GM23338 (cell line): ENCODE measurements around the gene CBARP. TPM values are rescaled to one million over a fixed set of nuclear protein-coding genes. Genes with fewer than 3 reads are reported as not detected.

Experiments
- ATAC-seq: fragments of 200-7000 bp; cut with Tn5 transposase; 3 replicates; pipeline ENCODE4 v1.9.1; 2020
- DNase-seq: peaks from one replicate; pipeline ENCODE4 v3.0.0-alpha.2; 2015; ENCODE audit warnings: low spot score
- H2AFZ ChIP-seq: fragments of 200-600 bp; sonication (generic); 2 replicates; pipeline ENCODE4 v1.8.0; 2016; ENCODE audit warnings: antibody characterized with exemption, mild to moderate bottlenecking, moderate library complexity
- H3F3A ChIP-seq: fragments of 200-600 bp; sonication (generic); replicated peaks from 2 replicates; pipeline ENCODE4 v1.8.0; 2017; ENCODE audit warnings: antibody characterized with exemption, mixed run types, low read depth
- H3K27ac ChIP-seq: fragments of 200-600 bp; sonication (generic); 2 replicates; pipeline ENCODE4 v1.6.1; 2016; ENCODE audit warnings: low read depth
- H3K27me3 ChIP-seq: fragments of 200-600 bp; sonication (generic); 2 replicates; pipeline ENCODE4 v1.8.0; 2016; ENCODE audit warnings: mild to moderate bottlenecking, mixed run types, moderate library complexity; ENCODE audit not compliant: insufficient read depth
- H3K36me3 ChIP-seq: fragments of 200-600 bp; sonication (generic); 2 replicates; pipeline ENCODE4 v1.8.0; 2016; ENCODE audit warnings: mild to moderate bottlenecking; ENCODE audit not compliant: insufficient read depth
- H3K4me1 ChIP-seq: fragments of 200-600 bp; sonication (generic); 2 replicates; pipeline ENCODE4 v1.8.0; 2016; ENCODE audit warnings: mild to moderate bottlenecking, moderate library complexity; ENCODE audit not compliant: insufficient read depth
- H3K4me2 ChIP-seq: fragments of 200-600 bp; sonication (generic); 2 replicates; pipeline ENCODE4 v1.7.1; 2017; ENCODE audit warnings: mixed run types
- H3K4me3 ChIP-seq: fragments of 200-600 bp; sonication (generic); 2 replicates; pipeline ENCODE4 v1.6.1; 2016; ENCODE audit warnings: mixed run types
- H3K79me2 ChIP-seq: fragments of 200-600 bp; sonication (generic); replicated peaks from 2 replicates; pipeline ENCODE4 v1.8.0; 2017; ENCODE audit warnings: mild to moderate bottlenecking; ENCODE audit not compliant: insufficient read depth
- H3K9me2 ChIP-seq: fragments of 200-600 bp; sonication (generic); 2 replicates; pipeline ENCODE4 v1.8.0; 2017; ENCODE audit not compliant: insufficient read depth
- H4K20me1 ChIP-seq: fragments of 200-600 bp; sonication (generic); replicated peaks from 2 replicates; pipeline ENCODE4 v1.8.0; 2017; ENCODE audit warnings: mild to moderate bottlenecking; ENCODE audit not compliant: insufficient read depth
- H3K27ac Mint-ChIP-seq: 2 replicates; pipeline ENCODE4 v1.8.0; 2020; ENCODE audit warnings: inconsistent platforms, mild to moderate bottlenecking, moderate library complexity, mixed read lengths
- H3K27me3 Mint-ChIP-seq: 3 replicates; pipeline ENCODE4 v1.8.0; 2022; ENCODE audit warnings: low read depth, mild to moderate bottlenecking, moderate library complexity, mixed read lengths, inconsistent platforms; ENCODE audit not compliant: insufficient read depth, poor library complexity
- H3K36me3 Mint-ChIP-seq: 3 replicates; pipeline ENCODE4 v1.8.0; 2021; ENCODE audit warnings: low read depth, mild to moderate bottlenecking, inconsistent platforms, moderate library complexity, mixed read lengths
- H3K4me1 Mint-ChIP-seq: 3 replicates; pipeline ENCODE4 v1.8.0; 2020; ENCODE audit warnings: mild to moderate bottlenecking, inconsistent platforms, mixed read lengths
- H3K4me3 Mint-ChIP-seq: 3 replicates; pipeline ENCODE4 v1.8.0; 2021; ENCODE audit warnings: moderate library complexity, mild to moderate bottlenecking, inconsistent platforms, mixed read lengths
- H3K9me3 Mint-ChIP-seq: 3 replicates; pipeline ENCODE4 v1.8.0; 2020; ENCODE audit warnings: moderate library complexity, mild to moderate bottlenecking, inconsistent platforms, mixed read lengths
- CTCF ChIP-seq, 2 experiments: fragments of 200-600 bp in 1 of 2; sonication (generic) in 1 of 2; conservative IDR thresholded peaks; 2 replicates each; pipeline versions ENCODE4 v1.5.1 to v1.6.1; 2016 to 2017; ENCODE audit warnings: antibody characterized with exemption in 2 of 2, low read depth in 2 of 2, mild to moderate bottlenecking in 2 of 2, moderate library complexity in 1 of 2
- EZH2phosphoT487 ChIP-seq: fragments of 200-600 bp; sonication (generic); IDR thresholded peaks from one replicate; pipeline ENCODE4 v1.8.1; 2018; ENCODE audit warnings: antibody characterized with exemption; ENCODE audit not compliant: unreplicated experiment
- POLR2AphosphoS5 ChIP-seq: IDR thresholded peaks from 2 replicates; pipeline ENCODE4 v1.6.1; 2016; ENCODE audit warnings: antibody characterized with exemption, low read depth
- ZNF114 ChIP-seq: fragments of 250-450 bp; sonication (Bioruptor Pico); IDR thresholded peaks from 2 replicates; pipeline ENCODE4 v1.5.0; 2020; ENCODE audit warnings: mild to moderate bottlenecking, moderate library complexity
- ZNF331 ChIP-seq: fragments of 250-450 bp; sonication (Bioruptor Pico); IDR thresholded peaks from 2 replicates; pipeline ENCODE4 v1.5.0; 2020; ENCODE audit warnings: low read depth, mild to moderate bottlenecking, moderate library complexity
- ZNF462 ChIP-seq: fragments of 250-450 bp; sonication (Bioruptor Pico); IDR thresholded peaks from 2 replicates; pipeline ENCODE4 v1.5.0; 2020; ENCODE audit warnings: mild to moderate bottlenecking, moderate library complexity
- polyA plus RNA-seq: library from polyadenylated mRNA; unstranded; fragments of >200 nt; fragmentation: Nextera tagmentation; extraction: Ambion mirVana; gene quantifications from 2 replicates; pipeline ENCODE4 v1.2.1, GENCODE V29; 2016
- total RNA-seq: library from RNA; depleted of rRNA; stranded (reverse); fragments of >200 nt; shearing (Covaris generic); gene quantifications from 2 replicates; pipeline ENCODE4 v1.2.3, GENCODE V29; 2014

Gene CBARP
- total and polyA plus RNA-seq, 2 experiments from 2014 or later, result 2.0 to 14.1 TPM

- no peak for TF ChIP-seq POLR2AphosphoS5
- no peak for TF ChIP-seq ZNF462 (CRISPR knock-in tag)
These were observed 29.8 kb upstream of the CBARP start (continued) for GRCh38 chr19:1267477-1268225.

GRCh38 chr19:1266916-1267476 is 29.2 kb upstream of the CBARP start:
- Histone ChIP-seq H3K4me1 (peaks cover 50% of the 10 kb centered on the region), H3K36me3 (peaks cover 15% of the 10 kb centered on the region), H3K27me3 (peaks cover 10% of the 10 kb centered on the region; the same call in 1 of the 2 replicates), H4K20me1 (peaks cover 21% of the 10 kb centered on the region), H3K79me2 (peaks cover 28% of the 10 kb centered on the region), H3F3A (peaks cover 49% of the 10 kb centered on the region), H3K9me2 (no peaks in the 10 kb centered on the region), H3K27ac (no peak overlapping the region), H3K4me3 (peak overlapping the region; percentile 94), H3K4me2 (peak overlapping the region; percentile 95), H2AFZ (0 out of 2 replicates have a peak overlapping the region, but pooled peaks have one; percentile 23)
- Mint-ChIP-seq H3K4me3 (peak overlapping the region; percentile 64), H3K4me1 (peaks cover 59% of the 10 kb centered on the region), H3K9me3 (peaks cover 2% of the 10 kb centered on the region; the same call in 2 of the 3 replicates), H3K36me3 (peaks cover 33% of the 10 kb centered on the region), H3K27me3 (peaks cover 49% of the 10 kb centered on the region), H3K27ac (no peak overlapping the region)
- DNase-seq (peak; percentile 63), ATAC-seq (peak; percentile 5)
- TF ChIP-seq ZNF114 (no peak), CTCF (conservative IDR thresholded peaks at IDR 0.05; ENCODE audit: low read depth in 2 of 2) (peak; percentile 73 to 88), ZNF331 (CRISPR knock-in tag) (no peak), EZH2phosphoT487 (no peak)
